Glomerular endothelial cell (primary cell): ENCODE measurements around the gene SLC4A8. TPM values are rescaled to one million over a fixed set of nuclear protein-coding genes. Genes with fewer than 3 reads are reported as not detected.

ENCODE experiments used
- DNase-seq: peaks from one replicate; pipeline ENCODE4 v3.0.0-alpha.2; 2011; ENCODE audit warnings: low read depth, low spot score; ENCODE audit errors: extremely low read depth
- total RNA-seq: library from RNA; depleted of rRNA; stranded (reverse); fragments of >200 nt; gene quantifications from 2 replicates; pipeline ENCODE4 v1.2.3, GENCODE V29; 2015

Gene SLC4A8
- total RNA-seq, 1 donor from 2014 or later: 3.4 TPM

DNA sequence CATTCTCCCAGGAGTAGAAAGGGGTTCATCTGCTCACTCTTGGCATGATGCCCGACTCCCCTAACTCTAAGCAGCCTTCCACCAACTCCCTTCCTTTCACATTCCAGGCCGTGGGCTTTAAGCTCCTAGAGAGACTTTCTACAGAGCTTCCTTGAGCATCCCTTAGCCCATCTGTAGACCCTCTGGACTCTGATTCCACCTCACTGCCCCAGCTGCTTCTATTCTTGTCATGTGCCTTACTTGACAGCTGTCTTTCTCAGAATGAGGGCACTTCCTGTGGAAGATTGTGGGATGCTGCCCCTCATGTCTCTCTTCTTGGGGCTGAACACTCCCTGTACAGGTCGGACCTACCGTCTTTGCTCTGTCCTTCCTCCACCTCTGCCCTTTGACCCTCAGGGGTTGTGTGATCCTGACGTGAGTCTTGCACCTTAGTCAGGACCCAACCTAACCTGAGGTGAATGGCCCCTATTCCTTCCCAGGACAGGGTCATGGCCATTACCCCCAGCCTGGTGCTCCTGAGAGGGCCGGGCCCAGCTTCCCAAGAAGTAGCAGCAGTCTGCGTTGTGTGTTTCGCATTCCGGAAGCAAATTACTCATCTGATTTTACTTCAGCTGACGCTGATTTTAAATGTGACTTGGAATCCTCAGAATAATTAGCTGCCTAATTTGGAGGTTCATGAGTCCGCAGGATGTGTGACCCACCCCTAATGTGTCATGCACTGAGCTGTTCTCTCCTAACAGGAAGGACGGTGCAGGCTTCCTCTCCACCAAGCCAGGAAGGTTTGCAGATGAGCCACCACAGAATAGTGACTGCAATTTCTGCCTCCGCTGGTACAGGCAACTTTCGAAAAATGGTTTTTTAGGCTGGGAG lies 30.7 kb upstream of the SLC4A8 start:
- DNase-seq: peak; percentile 91

DNA sequence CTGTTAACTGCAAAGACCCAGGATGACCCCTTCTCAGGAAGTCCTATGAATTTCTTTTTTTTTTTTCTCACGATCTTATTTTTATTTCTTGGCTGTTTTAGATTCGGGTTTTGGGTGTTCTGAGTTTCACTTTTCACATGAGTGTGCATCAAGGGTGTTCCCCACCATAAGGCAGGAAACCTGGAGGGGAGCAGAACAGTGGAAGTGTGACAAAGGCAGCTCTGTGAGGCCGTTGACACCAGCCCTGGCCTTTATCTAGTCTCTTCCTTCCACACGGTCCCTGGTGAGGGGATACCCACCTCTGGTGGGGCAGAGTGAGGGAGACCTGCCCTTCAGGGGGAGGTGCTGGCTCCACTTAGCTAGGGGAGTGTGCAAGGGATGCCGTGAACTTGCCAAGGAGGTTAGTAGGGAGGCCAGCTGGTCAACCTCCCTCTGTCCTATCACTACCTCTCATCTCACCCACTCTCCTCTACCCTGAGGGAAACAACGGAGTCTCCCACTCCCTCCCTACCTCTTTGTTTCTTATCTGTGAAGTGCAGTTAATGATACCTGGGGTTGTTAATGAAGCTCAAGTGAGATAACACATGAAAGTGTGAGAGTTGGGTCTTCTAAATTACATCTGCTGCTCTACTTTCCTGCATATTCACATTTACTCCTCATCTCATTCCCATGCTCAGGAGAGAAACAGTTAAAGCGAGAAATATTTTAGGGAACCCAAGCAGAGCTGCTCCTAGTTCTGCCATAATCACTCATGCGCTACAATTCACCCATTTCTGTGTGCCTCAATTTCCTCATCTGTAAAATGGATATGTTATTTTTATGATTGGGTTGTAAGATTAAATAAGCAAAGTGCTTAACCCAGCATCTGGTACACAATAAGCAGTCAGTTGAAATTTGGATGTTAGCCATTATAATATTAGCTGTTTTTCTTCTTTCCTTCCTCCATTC lies 29.1 kb upstream of the SLC4A8 start:
- no peak for DNase-seq

DNA sequence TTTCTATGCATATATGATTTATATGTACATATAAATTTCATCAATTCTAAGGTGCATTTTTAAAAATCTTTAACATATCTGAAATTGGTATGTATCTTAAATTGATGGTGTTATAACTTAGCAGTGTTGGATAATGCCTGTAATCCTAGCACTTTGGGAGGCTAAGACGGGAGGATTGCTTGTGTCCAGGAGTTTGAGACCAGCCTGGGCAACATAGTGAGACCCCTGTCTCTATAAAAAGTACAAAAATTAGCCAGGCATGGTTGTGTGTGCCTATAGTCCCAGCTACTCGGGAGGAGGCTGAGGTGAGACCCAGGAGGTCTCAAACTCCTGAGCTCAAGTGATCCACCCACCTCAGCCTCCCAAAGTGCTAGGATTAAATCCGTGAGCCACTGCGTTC lies 27.0 kb upstream of the SLC4A8 start:
- DNase-seq: no peak

- DNase-seq: no peak
Measured at GRCh38 chr12:51399891-51400290, 24.7 kb upstream of the SLC4A8 start.

GRCh38 chr12:51401020-51401419 lies 23.6 kb upstream of the SLC4A8 start:
- no peak for DNase-seq

DNA sequence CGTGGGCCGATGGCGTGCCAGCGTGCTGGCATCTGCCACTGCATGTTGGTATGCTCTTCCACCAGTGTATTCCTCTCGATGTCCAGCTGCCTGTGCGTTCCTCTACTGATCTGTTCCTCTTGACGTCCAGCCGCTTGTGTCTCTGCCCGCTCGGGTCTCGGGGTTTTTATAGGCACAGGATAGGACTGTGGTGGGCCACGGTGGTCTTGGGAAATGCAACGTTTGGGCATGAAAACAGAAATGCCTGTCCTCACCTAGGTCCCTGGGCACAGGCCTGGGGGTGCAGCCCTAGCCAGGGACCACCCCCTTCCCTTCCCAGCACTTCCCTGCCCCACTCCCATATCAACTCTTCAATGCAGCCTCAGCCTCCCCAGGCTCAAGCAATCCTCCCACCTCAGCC lies 23.1 kb upstream of the SLC4A8 start:
- DNase-seq: no peak

- no peak for DNase-seq
Measured at GRCh38 chr12:51401900-51402299, 22.7 kb upstream of the SLC4A8 start.

- no peak for DNase-seq
Measured at GRCh38 chr12:51403159-51403558, 21.5 kb upstream of the SLC4A8 start.

GRCh38 chr12:51403681-51404136 lies 20.9 kb upstream of the SLC4A8 start:
- DNase-seq: no peak

GRCh38 chr12:51404627-51405026 lies 20.0 kb upstream of the SLC4A8 start:
- no peak for DNase-seq

DNA sequence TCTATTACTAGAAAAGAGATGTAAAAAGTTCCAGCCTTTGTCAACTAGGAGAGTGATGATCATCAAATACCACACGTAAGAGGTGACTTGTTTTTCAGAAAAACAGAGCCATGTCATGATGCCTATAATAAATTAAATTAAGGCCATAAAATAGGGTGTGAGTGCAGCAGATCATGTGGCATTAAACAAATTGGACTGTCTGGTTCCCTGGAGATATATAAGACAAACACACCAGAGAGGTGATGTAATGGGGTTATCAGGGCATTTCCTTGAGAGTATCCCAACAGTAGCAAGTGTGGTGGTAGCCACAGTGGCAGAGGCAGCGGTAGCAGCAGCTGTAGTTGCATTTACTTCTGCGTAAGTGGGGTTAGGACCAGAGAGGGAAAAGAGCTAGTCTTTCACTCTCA lies 18.8 kb upstream of the SLC4A8 start:
- DNase-seq: no peak

- no peak for DNase-seq
Measured at GRCh38 chr12:51406290-51406689, 18.3 kb upstream of the SLC4A8 start.

- DNase-seq: no peak
Measured at GRCh38 chr12:51406859-51407258, 17.8 kb upstream of the SLC4A8 start.

DNA sequence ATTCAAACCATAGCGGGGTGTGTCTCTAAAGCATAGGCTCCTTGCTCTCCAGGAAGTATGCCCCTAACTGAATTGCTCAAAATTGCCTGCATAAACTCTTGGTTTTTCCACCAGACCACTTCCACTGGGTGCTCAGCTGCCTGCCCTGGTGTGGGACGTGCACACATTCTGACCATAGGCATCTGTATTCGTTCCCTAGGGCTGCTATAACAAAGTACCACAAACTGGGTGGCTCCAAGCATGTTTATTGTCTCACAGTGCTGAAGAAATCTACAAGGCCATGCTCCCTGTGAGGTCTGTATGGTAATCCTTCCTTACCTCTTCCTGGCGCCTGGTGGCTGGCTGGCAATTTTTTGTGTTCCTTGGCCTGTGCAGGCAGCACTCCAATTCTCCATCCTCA lies 17.0 kb upstream of the SLC4A8 start:
- DNase-seq: no peak

DNA sequence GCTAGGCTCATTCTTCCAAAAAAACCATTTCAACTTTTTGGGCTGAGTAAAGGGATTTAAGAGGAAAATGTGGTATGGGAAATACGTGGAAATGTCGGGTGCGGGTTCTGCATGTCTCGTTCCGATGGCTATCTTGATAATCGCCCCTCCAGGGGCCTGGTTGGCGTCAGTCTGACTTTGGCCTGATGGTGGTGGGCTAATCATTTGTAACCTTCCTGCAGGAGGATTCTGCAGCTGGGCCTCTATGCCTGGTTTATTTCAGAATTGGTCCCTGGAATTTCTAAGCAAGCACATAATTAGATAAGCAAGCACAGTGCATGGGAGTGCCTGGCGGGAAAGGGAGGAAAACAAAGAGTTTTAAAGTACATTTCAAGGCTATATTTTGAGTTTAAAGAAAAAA lies 14.8 kb upstream of the SLC4A8 start:
- DNase-seq: no peak

DNA sequence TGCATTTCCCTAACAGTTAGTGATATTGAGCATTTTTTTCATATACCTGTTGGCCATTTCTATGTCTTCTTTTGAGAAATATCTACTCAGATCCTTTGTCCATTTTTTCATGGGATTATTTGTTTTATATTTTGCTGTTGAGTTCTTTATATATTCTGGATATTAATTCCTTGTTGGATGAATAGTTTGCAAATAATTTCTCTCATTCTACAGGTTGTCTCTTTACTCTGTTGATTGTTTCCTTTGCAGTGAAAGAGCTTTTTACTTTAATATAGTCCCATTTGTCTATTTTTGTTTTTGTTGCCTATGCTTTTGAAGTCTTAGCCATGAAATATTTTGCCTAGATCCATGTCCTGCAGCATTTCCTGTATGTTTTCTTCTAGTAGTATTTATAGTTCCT lies 11.5 kb upstream of the SLC4A8 start:
- DNase-seq: no peak

DNA sequence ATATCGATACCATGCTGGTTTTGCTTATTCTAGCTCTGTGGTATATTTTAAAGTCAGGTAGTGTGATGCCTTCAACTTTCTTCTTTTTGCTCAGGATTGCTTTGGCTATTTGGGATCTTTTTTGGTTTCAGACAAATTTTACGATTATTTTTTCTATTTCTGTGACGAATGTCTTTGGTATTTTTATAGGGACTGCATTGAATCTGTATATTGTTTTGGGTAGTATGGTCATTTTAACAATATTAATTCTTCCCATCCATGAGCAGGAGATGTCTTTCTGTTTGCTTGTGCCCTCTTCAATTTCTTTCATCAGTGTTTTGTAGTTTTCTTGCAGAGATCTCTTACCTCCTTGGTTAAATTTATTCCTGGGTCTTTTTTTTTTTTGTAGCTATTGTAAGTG lies 10.8 kb upstream of the SLC4A8 start:
- DNase-seq: no peak

DNA sequence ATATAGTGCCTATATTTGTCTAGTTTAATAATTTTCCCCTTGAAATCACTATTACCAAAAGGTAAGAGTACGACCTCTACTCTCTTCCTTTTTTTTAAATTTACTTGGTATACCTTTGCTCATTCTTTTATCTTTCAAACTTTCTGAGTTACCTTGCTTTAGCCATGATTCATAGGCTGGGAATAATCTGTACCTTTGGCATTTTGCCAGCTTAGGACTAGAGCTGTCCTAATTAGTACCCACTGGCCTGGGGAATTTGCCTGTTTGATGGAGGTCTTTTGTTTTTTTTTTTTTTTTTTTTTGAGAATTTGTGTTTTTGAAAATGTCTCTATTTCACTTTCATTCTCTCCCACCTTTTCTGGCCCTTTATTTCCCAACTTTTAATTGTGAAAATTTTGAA lies 8.7 kb upstream of the SLC4A8 start:
- no peak for DNase-seq

- DNase-seq: no peak
Measured at GRCh38 chr12:51417826-51418225, 6.8 kb upstream of the SLC4A8 start.

- DNase-seq: no peak
Measured at GRCh38 chr12:51419425-51420193, 5.0 kb upstream of the SLC4A8 start.
